Renal cortex interstitium (tissue), 11 donors: ENCODE results near the gene COL9A1. TPM values are rescaled to one million over a fixed set of nuclear protein-coding genes. Genes with fewer than 3 reads are reported as not detected.

Source experiments
- DNase-seq, 11 donors: peaks; one replicate each; pipeline ENCODE4 v3.0.0-alpha.2; 2013; ENCODE audit warnings: low read depth in 9 of 11, low spot score in 4 of 11; ENCODE audit errors: extremely low read depth in 1 of 11
- polyA plus RNA-seq, 3 donors: library from polyadenylated mRNA; unstranded; fragments of 120-200 nt; gene quantifications; one replicate each; pipeline ENCODE4 v1.2.1, GENCODE V29; 2013; ENCODE audit not compliant: insufficient read length in 3 of 3

The COL9A1 gene
- polyA plus RNA-seq, 3 donors: 33.0 to 39.5 (median 37.5) TPM

DNA sequence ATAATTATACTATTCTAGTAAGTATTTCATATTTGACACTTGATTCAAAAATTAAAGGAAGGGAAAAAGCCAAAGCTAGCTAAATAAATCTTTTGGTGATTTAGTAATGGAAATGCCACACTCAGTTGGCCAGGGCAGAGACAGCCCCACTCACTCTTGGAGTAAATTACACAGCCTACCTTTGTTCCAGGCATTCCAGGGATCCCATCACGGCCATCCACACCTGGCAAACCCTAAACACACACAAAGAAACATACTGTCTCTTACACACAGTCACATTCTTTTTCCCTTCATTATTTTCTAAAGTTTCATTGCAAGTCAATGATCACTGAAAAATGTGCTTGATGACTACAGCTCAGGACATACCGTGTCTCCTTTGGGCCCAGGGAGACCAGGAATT lies 48.1 kb downstream of the COL9A1 start:
- DNase-seq: no peak

GRCh38 chr6:70253923-70254322 lies 49.0 kb downstream of the COL9A1 start:
- no peak for DNase-seq

DNA sequence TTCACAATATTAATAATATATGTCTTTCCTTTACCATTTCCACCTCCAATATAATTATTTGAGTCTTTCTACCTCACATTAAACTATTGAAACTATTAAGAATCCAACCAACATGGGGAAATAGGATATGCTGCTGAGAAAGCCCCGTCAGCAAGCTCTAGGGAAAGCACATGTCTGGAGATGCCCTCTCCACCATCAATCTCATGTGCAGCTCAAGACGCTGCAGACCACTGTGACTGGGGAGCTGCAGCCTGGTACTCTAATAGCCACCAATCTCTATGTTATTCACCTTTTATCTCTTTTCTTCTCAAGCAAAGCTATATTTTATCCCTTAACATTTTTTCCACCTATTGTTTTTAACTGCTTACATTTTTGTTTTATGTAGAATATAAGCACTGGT lies 50.3 kb downstream of the COL9A1 start:
- DNase-seq: no peak

DNA sequence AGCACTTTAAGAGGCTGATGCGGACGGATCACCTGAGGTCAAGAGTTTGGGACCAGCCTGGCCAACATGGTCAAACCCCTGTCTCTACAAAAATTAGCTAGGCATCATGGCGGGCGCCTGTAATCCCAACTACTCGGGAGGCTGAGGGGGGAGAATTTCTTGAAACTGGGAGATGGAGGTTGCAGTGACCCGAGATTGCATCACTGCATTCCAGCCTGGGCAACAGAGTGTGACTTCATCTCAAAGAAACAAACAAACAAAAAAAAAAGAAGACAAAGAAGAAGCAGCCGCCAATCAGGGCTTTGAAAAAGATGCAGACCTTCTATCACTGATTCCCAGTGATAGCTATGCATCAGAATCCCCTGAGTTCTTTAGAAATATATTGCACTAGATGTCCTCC lies 56.8 kb downstream of the COL9A1 start:
- no peak for DNase-seq

DNA sequence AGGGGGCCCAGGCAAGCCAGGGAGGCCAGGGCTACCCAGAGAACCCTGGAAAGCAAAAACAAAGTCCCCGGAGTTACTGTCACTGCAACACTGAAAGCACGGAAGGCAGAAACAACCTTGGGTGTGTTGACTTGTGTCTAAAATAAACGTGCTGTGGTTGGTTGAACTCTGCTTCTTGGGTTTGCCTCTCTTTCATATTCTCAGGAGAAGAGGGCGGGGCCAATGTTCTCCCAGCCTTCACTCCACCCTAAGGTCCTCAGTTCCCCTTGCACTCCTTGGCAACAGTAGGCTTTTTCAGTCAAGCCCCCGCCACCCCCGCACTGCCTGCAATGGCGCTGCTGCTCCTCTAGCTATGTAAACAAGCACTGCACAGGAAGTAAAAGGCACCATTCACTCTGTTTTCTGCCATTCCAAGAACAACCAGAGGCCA lies 60.9 kb downstream of the COL9A1 start:
- no peak for DNase-seq

DNA sequence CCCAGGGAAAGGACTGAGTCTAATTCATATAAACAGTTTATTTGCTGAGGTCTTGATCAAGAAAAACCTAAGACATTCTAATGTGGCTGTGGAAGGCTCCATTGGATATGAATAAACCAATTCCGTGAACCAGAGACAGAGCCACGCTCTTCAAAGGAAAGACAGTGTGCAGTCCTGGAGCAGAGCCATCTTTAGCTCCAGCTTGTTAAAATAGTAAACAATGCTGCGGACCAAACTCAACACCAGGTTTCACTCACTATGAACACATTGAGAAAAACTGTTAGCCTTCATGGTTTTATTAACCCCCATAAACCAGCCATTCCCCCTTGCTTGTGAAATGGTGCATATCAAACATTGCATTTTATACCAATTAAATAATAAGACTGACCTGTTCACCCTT lies 61.9 kb downstream of the COL9A1 start:
- DNase-seq: peak in 4 of 11 donors; percentile 9 to 29 (median 15)

- DNase-seq: no peak
These were observed 66.5 kb downstream of the COL9A1 start for GRCh38 chr6:70236343-70236742.

GRCh38 chr6:70234561-70235236 lies 68.2 kb downstream of the COL9A1 start:
- no peak for DNase-seq

DNA sequence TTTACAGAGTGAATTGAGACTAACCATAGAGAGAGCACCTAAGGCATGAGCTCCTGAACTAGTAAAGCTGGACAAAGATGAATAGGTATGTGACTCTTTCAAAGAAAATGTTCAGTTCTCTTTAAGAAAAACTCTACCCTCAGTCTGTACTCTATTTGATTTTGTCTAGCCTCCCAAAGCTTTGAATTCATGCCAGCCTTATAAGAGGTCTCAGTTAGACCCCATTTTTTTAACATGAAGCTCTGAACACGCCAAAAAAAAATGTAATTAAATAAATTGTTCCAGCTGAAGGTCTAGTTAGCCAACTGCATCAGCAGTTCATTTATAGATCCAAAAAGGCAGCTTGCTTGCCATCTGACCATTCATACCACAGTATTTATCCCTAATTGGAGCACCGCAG lies 71.6 kb downstream of the COL9A1 start:
- DNase-seq: no peak

- DNase-seq: no peak
These were observed 77.8 kb downstream of the COL9A1 start for GRCh38 chr6:70225055-70225454.

- DNase-seq: no peak
These were observed 80.5 kb downstream of the COL9A1 start for GRCh38 chr6:70222439-70222749.

- DNase-seq: no peak
These were observed 81.0 kb downstream of the COL9A1 start for GRCh38 chr6:70221715-70222438.

- DNase-seq: peak in 9 of 11 donors; percentile 9 to 38 (median 20)
These were observed 81.7 kb downstream of the COL9A1 start for GRCh38 chr6:70221025-70221714.

DNA sequence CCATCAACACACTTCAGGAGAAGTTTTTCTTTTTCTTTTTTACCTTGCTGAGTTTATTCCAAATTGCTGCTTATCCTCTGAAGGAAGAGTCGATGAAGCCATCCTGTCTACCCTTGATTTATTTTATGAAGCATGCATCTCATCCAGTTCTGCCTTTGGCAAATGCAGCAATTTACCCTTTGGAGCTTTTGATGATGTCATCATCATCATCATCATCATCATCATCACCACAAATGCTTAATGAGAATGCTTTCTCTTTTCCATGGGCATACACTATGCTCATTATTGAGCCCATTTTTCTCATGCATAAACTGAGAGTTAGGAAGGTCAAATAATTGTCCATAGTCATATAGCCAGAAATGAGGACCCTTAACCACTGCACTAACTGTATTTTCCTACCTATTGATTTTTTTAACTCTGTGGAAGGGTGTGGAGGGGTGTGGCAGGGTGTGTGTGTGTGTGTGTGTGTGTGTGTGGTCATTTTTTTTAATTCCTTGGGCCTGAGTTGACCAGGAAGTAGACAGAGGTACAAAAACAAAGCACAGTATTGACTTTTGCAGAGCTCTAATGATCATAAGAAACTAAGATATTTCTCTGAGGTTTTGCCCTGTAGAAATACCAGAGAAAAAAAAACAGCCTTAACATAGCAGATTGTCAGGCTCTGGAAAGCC lies 82.8 kb downstream of the COL9A1 start:
- DNase-seq: no peak

GRCh38 chr6:70216767-70217166 lies 86.1 kb downstream of the COL9A1 start:
- DNase-seq: no peak

GRCh38 chr6:70215460-70216108 lies 87.3 kb downstream of the COL9A1 start:
- DNase-seq: no peak

GRCh38 chr6:70210462-70210861 lies 92.4 kb downstream of the COL9A1 start:
- no peak for DNase-seq

DNA sequence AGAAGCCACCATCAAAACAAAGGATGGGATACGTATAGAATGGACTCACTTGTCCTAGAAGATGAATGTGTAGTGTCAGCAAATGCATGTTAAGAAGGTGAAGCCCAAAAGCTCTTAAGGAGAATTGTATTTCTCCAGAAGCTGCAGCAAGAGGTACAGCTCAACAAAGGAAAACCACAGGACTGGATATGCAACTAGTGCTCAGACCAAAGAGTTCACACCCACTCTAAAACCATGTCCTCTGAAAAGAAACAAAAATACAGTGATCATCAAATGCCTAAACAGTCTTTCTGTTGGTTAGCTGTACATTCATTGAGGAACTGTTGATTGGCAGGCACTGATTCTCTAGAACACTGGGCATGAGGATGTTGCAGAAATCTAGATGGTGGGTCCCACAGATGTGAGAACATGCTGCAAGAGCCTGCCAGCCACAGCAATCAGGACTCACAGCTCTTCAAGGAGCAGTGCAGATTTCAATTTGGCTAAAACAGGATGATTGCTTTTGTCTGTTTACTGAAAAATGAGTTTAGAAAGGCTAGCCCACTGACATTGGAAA lies 94.6 kb downstream of the COL9A1 start:
- no peak for DNase-seq

- no peak for DNase-seq
These were observed 104.1 kb downstream of the COL9A1 start for GRCh38 chr6:70198785-70199184.
